ENCODE results near the gene TSPAN12. TPM values are rescaled to one million over a fixed set of nuclear protein-coding genes. Genes with fewer than 3 reads are reported as not detected.
A peak's percentile ranks its signal among the peaks of the same experiment; 100 is the strongest.
"Not testable (repeated sequence)": the region's sequence is repeated elsewhere in the genome, so short reads cannot be mapped to it uniquely, and the experiment has no call there.

Gene TSPAN12, protein sequence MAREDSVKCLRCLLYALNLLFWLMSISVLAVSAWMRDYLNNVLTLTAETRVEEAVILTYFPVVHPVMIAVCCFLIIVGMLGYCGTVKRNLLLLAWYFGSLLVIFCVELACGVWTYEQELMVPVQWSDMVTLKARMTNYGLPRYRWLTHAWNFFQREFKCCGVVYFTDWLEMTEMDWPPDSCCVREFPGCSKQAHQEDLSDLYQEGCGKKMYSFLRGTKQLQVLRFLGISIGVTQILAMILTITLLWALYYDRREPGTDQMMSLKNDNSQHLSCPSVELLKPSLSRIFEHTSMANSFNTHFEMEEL
- total RNA-seq (1 to 10 TPM in 5 of 7 donors, under 1 TPM in 2; 0.50 to 10.0 (median 3.6) TPM), polyA plus RNA-seq (10 to 100 TPM in 1 of 2 donors, 1 to 10 TPM in 1; 4.2 to 58.0 TPM)
- long read RNA-seq, donor 1, transcript TSPAN12-201 (8 exons, 2,798 nt): major isoform, 6 of 7 reads
- long read RNA-seq, donor 1, partial matches to known transcripts: 0 of 7 reads
- long read RNA-seq, donor 1, other reads (novel, unspliced or antisense): 1 of 7 reads
- long read RNA-seq, donor 2, transcript TSPAN12-201 (8 exons, 2,798 nt): major isoform, 8 of 8 reads
- long read RNA-seq, donor 2, partial matches to known transcripts: 0 of 8 reads
- long read RNA-seq, donor 2, other reads (novel, unspliced or antisense): 0 of 8 reads
- long read RNA-seq, donor 3, transcript TSPAN12-201 (8 exons, 2,798 nt): major isoform, 6 of 6 reads
- long read RNA-seq, donor 3, partial matches to known transcripts: 0 of 6 reads
- long read RNA-seq, donor 3, other reads (novel, unspliced or antisense): 0 of 6 reads

GRCh38 chr7:120857588-120858573, at the start of gene TSPAN12:
TSS of gene TSPAN12 (minus strand) at chr7:120858144. CDS start at chr7:120856763, 1,381 bp downstream.
- H3K9me3 ChIP-seq: no peaks in the 10 kb centered on the region
- no peaks in the 10 kb centered on the region for H3K36me3 ChIP-seq
- intact Hi-C loops (cut with DNase I): no loop called here
- peaks cover 3% of the 10 kb centered on the region for H3K4me1 ChIP-seq (ENCODE audit: insufficient read depth)
- WGBS, 3 donors: 0 to 1% (median 0%) methylated on average over 70 to 71 of the region's 71 CpGs
- peak; percentile 32 to 74 (median 52) for DNase-seq
- H3K27ac ChIP-seq: peak within 1 kb of the TSS; percentile 2 to 35
- TF ChIP-seq POLR2A (IDR thresholded peaks at IDR 0.05) (no peak), EP300 (IDR thresholded peaks at IDR 0.05) (no peak)
- TF ChIP-seq, protein P1, sequence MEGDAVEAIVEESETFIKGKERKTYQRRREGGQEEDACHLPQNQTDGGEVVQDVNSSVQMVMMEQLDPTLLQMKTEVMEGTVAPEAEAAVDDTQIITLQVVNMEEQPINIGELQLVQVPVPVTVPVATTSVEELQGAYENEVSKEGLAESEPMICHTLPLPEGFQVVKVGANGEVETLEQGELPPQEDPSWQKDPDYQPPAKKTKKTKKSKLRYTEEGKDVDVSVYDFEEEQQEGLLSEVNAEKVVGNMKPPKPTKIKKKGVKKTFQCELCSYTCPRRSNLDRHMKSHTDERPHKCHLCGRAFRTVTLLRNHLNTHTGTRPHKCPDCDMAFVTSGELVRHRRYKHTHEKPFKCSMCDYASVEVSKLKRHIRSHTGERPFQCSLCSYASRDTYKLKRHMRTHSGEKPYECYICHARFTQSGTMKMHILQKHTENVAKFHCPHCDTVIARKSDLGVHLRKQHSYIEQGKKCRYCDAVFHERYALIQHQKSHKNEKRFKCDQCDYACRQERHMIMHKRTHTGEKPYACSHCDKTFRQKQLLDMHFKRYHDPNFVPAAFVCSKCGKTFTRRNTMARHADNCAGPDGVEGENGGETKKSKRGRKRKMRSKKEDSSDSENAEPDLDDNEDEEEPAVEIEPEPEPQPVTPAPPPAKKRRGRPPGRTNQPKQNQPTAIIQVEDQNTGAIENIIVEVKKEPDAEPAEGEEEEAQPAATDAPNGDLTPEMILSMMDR (IDR thresholded peaks at IDR 0.05): peak; percentile 23 to 47 (median 44)
- peak within 1 kb of the TSS; percentile 69 for H3K4me3 ChIP-seq
- H3K27me3 ChIP-seq: no peaks in the 10 kb centered on the region

- DNase-seq: no peak
- Histone ChIP-seq H3K27me3 (no peaks in the 10 kb centered on the region), H3K4me1 (ENCODE audit: insufficient read depth) (no peaks in the 10 kb centered on the region), H3K9me3 (no peaks in the 10 kb centered on the region), H3K4me3 (no peak overlapping the region), H3K27ac (no peak overlapping the region), H3K36me3 (no peaks in the 10 kb centered on the region)
- intact Hi-C loops (cut with DNase I): no loop called here
- TF ChIP-seq POLR2A (IDR thresholded peaks at IDR 0.05): no peak
- TF ChIP-seq EP300 (IDR thresholded peaks at IDR 0.05): no peak
- TF ChIP-seq, protein P1 (IDR thresholded peaks at IDR 0.05): no peak
- 38 to 43% (median 42%) methylated on average over 4 of the region's 4 CpGs for WGBS, 3 donors
Measured at GRCh38 chr7:120898715-120899499, 41.0 kb upstream of the TSPAN12 start.

DNA sequence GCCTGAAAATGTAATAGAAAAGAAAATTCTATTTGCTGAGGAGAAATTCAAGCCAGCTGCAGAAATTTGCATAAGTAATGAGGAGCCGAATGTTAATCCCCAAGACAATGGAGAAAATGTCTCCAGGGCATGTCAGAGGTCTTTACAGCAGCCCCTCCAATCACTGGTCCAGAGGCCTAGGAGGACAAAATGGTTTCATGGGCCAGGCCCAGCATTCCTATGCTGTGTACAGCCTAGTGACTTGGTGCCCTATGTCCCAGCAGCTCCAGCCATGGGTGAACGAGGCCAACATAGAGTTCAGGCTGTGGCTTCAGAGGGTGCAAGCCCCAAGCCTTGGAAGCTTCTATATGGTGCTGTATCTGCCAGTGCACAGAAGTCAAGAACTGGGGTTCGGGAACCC, 37.3 kb upstream of the TSPAN12 start:
- H3K27me3 ChIP-seq; H3K4me1 ChIP-seq (ENCODE audit: insufficient read depth); H3K4me3 ChIP-seq; H3K27ac ChIP-seq; intact Hi-C loops (cut with DNase I); H3K9me3 ChIP-seq; DNase-seq; H3K36me3 ChIP-seq: not testable (repeated sequence)
- 89 to 92% (median 89%) methylated on average over 3 of the region's 3 CpGs for WGBS, 3 donors

GRCh38 chr7:120885602-120886001, 27.7 kb upstream of the TSPAN12 start:
- H3K9me3 ChIP-seq; DNase-seq; H3K4me3 ChIP-seq; H3K4me1 ChIP-seq (ENCODE audit: insufficient read depth); H3K27me3 ChIP-seq; H3K36me3 ChIP-seq; intact Hi-C loops (cut with DNase I); H3K27ac ChIP-seq: not testable (repeated sequence)
- 77 to 83% (median 82%) methylated on average over 4 of the region's 4 CpGs for WGBS, 3 donors

Measured in ovary (tissue), 10 donors.